Stromal cell of bone marrow (primary cell): ENCODE data around the gene IMPG1.

ENCODE experiments used
- DNase-seq: peaks from one replicate; pipeline ENCODE4 v3.0.0-alpha.2; 2012; ENCODE audit warnings: low read depth

The IMPG1 gene

DNA sequence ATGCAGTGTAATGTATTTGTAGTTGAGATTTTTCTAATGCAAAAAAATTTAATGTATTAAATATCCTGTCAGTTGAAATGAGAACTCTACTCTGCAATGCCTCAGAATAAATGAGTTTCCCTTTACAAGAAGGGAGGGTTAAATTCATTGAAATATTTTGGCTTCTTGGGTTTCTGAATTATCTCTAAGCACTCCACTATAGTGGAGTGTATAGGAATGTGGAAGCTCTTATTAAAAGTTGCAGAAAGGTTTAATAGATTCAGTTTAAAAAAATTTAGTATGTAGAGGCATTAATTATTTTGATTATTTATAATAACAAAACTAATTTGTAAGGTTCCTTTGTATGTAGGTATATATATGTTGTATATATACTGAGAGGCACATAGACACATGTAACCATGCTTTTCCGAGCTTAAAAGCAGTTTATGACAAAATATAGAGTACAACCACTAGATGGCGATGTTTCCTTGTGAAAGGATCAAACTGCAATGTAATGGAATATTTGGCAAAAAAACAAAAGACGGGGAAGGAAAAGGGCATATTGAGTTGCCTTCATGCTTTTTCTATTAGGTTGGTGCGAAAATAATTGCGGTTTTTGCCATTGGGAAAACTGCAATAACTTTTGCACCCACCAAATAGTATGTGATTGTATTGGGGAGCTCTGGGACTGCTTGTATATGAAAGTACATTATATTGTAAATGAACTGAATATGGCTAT, 179.2 kb downstream of the IMPG1 start:
- DNase-seq = peak; percentile 57

DNA sequence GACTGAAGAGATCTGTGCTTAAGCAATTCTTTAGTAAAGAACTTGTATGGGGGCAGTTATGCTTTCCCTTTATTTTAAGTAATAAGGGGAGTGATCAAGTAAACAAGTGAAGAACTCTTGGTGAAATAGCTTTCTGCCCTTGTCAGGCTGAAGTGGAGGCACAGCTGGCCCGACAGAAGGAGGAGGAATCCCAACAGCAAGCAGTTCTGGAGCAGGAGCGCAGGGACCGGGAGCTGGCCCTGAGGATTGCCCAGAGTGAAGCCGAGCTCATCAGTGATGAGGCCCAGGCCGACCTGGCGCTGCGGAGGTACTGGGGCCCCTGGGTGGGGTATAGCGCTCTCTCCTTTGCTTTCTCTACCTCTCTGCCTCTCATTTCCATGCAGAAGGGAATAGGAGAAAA, 180.1 kb downstream of the IMPG1 start:
- DNase-seq = no peak

DNA sequence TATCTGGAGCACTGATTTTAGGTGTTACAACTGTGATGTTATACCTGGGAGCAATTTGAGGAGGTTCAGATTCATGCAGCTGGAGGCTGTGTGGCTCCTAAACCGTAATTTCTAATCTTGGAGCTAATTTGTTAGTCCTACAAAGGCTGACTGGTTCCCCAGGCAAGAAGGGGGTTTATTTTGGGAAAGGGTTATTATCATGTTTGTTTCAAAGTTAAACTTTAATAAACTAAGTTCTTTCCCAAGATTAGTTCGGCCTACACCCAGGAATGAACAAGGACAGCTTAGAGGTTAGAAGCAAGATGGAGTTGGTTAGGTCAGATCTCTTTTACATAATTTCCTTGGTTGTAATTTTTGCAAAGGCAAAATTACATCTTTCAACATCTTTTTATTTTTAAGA, 187.6 kb downstream of the IMPG1 start:
- DNase-seq = no peak

DNA sequence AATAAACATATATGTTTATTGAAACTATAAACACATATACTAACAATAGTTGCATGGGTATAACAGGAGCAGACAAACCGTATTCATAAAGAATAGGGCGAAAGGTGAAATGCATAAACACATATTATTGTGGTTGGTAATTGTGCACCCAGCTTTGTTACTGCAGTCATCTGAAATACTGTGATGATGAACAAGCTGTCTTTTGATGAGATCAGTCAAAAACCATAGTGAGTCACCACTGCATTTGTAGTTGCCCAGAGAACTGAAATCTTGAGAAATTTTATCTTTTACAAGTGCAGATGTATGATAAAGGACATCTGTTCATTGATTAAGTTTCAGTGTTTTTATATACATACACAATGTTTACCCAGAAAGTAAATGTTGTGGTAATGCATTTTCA, 189.7 kb downstream of the IMPG1 start:
- DNase-seq = peak; percentile 51

GRCh38 chr6:75880305-75880704, 192.2 kb downstream of the IMPG1 start:
- DNase-seq = no peak

DNA sequence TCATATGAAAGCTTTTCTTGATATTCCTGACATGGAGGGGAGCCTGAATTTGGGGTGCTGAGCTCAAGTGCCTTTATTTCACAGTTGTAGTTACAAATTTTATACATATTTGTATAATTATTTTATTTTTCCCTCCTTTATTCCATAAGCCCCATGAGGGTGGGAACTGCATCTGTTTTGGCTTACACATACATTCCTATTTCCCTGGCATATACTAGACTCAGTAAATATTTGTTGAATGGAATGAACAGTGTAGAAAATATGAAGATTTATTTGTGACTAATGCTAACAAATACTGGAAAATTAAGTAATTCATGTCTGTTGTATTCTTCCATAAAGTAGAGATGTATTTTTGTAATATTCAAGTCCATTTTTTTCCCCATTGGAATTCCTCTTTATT, 196.3 kb downstream of the IMPG1 start:
- no peak for DNase-seq

DNA sequence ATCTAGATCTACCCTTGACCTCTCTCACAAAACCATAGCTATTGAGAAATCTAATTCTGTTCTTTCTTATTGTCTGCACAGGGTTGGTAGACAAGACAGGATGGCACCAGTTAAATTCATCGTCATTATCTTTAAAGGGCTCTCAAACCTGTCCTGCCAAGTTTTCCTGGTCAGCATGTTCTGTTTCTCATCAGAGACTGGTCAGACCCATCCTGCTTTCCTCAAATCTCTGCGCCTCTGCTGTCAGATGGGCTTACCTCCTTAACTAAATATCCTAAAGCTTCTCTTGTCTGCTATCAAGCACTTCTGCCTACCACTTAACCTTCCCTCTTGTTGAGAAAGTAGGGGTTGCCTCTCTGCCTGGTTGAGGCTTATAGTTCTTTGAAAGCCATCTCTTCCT, 198.2 kb downstream of the IMPG1 start:
- no peak for DNase-seq
